GM20000 (cell line): ENCODE results near the gene CLDN18.

Source experiments
- DNase-seq: peaks from one replicate; pipeline ENCODE4 v3.0.0; 2012; ENCODE audit warnings: low spot score
- TF ChIP-seq, protein P1 (sequence below): IDR thresholded peaks from 2 replicates; pipeline ENCODE4 v1.5.1; 2012; ENCODE audit warnings: mild to moderate bottlenecking, control low read depth; ENCODE audit errors: extremely low read depth, missing control alignments

CLDN18 gene

DNA sequence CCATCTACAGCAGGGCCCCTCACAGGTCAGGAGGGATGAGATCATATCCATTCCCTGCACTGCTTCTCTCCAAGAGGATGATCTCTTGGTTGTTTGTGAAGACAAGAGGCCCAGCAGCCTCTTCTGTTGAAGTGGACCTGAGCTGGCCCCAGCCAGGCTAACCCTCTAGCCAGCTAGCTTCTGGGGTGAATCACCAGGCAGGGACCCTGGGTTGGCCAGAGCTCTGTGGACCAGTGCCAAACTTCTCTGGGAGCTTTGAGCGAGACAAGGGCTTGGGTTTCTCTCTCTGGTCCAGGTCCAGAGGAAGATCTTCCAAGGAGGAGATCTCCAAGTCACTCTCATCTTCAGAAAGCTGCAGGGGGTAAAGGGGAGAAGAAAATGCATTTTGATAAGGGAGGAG lies 52.7 kb downstream of the CLDN18 start:
- TF ChIP-seq, protein P1, sequence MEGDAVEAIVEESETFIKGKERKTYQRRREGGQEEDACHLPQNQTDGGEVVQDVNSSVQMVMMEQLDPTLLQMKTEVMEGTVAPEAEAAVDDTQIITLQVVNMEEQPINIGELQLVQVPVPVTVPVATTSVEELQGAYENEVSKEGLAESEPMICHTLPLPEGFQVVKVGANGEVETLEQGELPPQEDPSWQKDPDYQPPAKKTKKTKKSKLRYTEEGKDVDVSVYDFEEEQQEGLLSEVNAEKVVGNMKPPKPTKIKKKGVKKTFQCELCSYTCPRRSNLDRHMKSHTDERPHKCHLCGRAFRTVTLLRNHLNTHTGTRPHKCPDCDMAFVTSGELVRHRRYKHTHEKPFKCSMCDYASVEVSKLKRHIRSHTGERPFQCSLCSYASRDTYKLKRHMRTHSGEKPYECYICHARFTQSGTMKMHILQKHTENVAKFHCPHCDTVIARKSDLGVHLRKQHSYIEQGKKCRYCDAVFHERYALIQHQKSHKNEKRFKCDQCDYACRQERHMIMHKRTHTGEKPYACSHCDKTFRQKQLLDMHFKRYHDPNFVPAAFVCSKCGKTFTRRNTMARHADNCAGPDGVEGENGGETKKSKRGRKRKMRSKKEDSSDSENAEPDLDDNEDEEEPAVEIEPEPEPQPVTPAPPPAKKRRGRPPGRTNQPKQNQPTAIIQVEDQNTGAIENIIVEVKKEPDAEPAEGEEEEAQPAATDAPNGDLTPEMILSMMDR = no peak
- DNase-seq = no peak

DNA sequence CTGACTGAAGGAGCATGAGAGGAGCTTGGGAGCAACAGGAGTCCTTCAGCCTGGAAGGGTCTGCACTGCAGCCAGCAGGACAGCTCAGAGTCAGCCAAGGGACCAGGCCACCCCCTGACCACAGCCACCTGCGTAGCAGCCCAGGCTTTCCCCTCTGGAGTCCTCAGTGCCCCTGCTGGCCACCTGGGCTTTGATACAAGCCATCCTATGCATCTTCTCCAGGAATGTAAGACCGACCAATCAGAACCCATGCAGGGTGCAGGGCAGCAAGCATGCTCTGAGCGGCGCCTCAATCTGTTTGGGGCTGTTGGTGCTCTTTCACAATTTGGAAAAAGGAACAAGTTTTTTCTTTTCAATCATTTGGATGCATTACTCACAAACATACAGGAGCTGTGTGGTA lies 53.5 kb downstream of the CLDN18 start:
- DNase-seq = no peak
- TF ChIP-seq, protein P1 = no peak

GRCh38 chr3:138065949-138066348 lies 56.0 kb downstream of the CLDN18 start:
- TF ChIP-seq, protein P1 = no peak
- DNase-seq = no peak

DNA sequence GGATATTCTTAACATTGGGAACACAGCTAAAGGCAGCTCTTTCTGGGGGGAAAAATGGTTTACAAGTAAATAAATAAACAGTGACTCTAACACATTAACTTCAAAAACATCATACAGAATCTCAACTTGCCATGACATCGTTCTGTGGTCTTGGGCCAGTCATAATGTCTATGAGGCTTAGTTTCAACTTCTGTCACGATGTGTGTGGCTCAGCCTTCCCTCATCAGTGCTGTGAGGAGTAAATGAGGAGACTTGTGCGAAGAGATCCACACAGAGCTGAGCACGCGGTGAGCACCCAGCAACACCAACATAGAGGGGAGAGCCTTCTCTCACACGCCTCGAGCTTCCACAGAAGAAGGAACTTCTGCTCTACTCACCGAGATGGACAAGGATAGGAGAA lies 56.4 kb downstream of the CLDN18 start:
- peak; percentile 46 for DNase-seq
- TF ChIP-seq, protein P1 = no peak

DNA sequence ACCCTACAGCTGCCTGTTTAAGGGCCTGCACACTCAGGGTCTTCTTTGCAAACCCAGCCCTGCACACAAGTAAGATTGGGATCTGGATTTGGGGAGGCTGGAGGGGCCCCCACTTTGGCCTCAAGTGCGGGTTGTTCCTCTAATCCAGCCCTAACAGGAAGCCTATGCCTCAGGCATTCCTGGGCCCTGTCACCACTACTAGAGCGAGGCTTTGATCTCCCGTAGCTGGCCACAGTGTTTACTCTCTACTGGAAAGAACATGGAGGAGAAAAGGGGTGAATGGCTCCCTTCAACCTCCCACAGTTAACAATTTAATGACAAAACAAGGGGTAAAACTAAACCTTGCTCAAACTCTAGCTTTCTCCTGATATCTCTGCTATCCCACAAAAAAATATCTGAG lies 57.0 kb downstream of the CLDN18 start:
- no peak for DNase-seq
- TF ChIP-seq, protein P1 = no peak

DNA sequence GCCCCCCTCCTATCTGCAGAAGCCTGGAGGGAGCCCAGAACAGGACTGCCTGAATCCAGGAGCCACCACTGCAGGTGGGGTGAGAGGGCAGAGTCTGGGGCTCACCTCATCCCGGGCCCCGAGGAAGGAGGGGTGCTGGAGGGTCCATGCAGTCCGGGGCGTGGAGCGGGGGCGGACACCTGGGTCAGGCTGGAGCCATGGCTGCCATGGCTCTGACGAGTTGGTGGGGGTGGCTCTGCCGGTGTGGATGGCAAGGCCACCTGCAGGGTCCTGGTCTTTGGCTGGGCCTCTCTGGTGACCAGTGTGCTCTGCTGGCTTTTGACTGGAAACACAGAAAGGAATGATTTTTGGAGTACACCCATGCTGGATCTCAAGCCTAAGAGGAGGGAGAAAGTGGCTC lies 58.1 kb downstream of the CLDN18 start:
- no peak for DNase-seq
- TF ChIP-seq, protein P1 = no peak

- TF ChIP-seq, protein P1 = peak; percentile 99
- DNase-seq = peak; percentile 82
Measured at GRCh38 chr3:138068579-138069174, 58.7 kb downstream of the CLDN18 start.
